NB4 (cell line): ENCODE measurements around the gene HGF.

ENCODE experiments used
- DNase-seq: peaks from one replicate; pipeline ENCODE4 v3.0.0; 2010; ENCODE audit warnings: low read depth
- H3K4me3 ChIP-seq: one replicate; pipeline ENCODE4 v1.5.1; 2011; ENCODE audit warnings: mild to moderate bottlenecking, low read depth, low read length, moderate library complexity
- CTCF ChIP-seq: IDR thresholded peaks from one replicate; pipeline ENCODE4 v1.5.1; 2012; ENCODE audit warnings: low read depth, low read length
- MAX ChIP-seq: IDR thresholded peaks from 2 replicates; pipeline ENCODE4 v1.6.1; 2011; ENCODE audit warnings: low read depth, low read length
- MYC ChIP-seq: IDR thresholded peaks from 2 replicates; pipeline ENCODE4 v1.6.1; 2011; ENCODE audit warnings: low read depth, low read length
- POLR2A ChIP-seq: IDR thresholded peaks from 2 replicates; pipeline ENCODE4 v1.6.1; 2011; ENCODE audit warnings: mild to moderate bottlenecking; ENCODE audit not compliant: insufficient read length; ENCODE audit errors: extremely low read depth

HGF gene

GRCh38 chr7:81669476-81670105 is 100.3 kb downstream of the HGF start:
- DNase-seq: no peak
- TF ChIP-seq MAX (no peak), MYC (no peak), CTCF (no peak), POLR2A (no peak)
- H3K4me3 ChIP-seq: no peak overlapping the region

- TF ChIP-seq CTCF: no peak
Observed at GRCh38 chr7:81666209-81666608, 103.6 kb downstream of the HGF start.

GRCh38 chr7:81665236-81665635 is 104.6 kb downstream of the HGF start:
- TF ChIP-seq CTCF: no peak
- no peak for TF ChIP-seq POLR2A
- no peak for TF ChIP-seq MAX
- TF ChIP-seq MYC: no peak
- no peak for DNase-seq
- no peak overlapping the region for H3K4me3 ChIP-seq

More at GRCh38 chr7:81666209-81666608, 103.6 kb downstream of the HGF start:
- no peak for DNase-seq
- no peak overlapping the region for H3K4me3 ChIP-seq

- TF ChIP-seq MYC (no peak), CTCF (no peak)
- H3K4me3 ChIP-seq: no peak overlapping the region
- no peak for DNase-seq
Observed at GRCh38 chr7:81664304-81664703, 105.5 kb downstream of the HGF start.

GRCh38 chr7:81662531-81662930 is 107.3 kb downstream of the HGF start:
- no peak for DNase-seq
- TF ChIP-seq MYC (no peak), POLR2A (no peak), CTCF (no peak), MAX (no peak)
- H3K4me3 ChIP-seq: no peak overlapping the region

- no peak overlapping the region for H3K4me3 ChIP-seq
- no peak for DNase-seq
- TF ChIP-seq MYC (no peak), CTCF (no peak), POLR2A (no peak), MAX (no peak)
Observed at GRCh38 chr7:81659697-81660395, 110.0 kb downstream of the HGF start.
